ENCODE measurements around the gene CLCN5.

The CLCN5 gene

DNA sequence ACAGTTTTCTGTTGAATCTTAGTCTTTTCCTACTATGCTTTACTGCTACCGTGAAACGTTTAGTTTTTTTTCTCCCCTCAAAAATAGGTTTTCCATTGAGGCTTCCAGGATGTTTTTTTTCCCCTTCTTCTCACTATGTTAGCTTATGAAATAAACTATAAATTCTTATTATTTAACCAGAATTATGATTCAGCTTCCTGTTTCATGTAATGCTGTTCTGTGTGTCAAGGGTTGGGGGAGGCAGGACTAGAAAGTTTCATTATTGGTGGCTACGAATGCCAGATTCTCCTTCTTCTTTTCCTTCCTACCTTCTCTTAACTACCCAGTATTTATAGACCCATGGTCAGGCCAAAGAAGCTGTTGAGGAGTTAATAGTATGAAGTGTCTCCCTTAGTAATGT is 11.8 kb downstream of the CLCN5 start:
- no peak for DNase-seq (ENCODE audit: low spot score)

DNA sequence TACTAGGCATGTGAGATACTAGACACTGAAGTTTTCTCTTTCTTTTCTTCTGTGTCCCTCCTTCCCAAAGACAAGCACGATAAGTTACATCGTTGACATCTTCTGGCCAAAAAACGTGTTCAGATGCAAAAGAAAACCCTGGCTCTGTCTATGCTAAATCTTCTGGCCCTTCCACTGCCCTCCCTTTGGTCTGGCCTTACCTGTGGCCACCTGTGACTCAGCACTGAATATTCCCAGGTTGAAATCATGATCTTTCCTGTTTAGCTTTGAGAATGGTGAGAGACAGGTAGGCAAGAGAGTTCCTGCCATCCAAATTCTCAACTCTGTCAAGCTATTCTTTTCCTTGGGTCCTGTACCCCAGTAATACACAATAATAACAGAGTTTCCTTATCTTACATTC is 12.3 kb downstream of the CLCN5 start:
- no peak for DNase-seq (ENCODE audit: low spot score)

DNA sequence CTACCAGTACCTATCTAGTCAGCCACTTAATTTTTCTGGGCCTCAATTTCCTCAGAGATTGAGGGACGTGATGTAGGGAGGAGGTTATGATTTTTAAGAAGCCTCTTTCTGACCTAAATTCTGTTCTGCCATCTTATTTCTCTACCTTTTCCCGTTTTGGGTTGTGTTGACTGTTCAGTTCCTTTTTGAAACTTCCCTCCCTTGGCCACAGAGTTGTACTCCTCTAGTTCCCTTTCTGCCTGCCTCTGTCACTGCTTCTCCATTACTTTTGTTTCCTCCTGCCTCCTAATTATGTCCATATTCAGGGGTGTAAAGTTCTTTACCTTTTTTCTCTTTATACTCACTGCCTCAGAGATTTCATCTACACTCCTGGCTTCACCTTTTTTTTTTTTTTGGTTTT is 25.4 kb downstream of the CLCN5 start:
- peak; percentile 14 for DNase-seq (ENCODE audit: low spot score)

DNA sequence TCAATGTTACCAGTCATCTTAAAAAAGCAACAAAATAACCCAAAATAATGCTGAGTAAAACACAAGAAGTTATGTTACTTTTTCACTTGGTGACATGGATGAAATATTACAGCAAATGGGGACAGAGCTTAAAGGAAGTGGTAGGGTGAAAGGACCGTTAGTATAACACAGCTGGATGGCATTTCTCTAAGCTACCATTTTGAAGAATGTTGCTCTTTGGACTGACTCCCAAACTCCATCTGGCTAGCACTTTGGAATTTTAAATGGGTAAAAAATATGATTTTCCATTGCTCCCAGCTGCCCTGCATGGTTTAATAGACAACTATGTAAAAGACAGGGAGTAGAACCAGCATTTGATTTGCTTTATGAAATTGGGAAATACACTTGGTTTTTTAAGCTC is 27.6 kb downstream of the CLCN5 start:
- no peak for DNase-seq (ENCODE audit: low spot score)

DNA sequence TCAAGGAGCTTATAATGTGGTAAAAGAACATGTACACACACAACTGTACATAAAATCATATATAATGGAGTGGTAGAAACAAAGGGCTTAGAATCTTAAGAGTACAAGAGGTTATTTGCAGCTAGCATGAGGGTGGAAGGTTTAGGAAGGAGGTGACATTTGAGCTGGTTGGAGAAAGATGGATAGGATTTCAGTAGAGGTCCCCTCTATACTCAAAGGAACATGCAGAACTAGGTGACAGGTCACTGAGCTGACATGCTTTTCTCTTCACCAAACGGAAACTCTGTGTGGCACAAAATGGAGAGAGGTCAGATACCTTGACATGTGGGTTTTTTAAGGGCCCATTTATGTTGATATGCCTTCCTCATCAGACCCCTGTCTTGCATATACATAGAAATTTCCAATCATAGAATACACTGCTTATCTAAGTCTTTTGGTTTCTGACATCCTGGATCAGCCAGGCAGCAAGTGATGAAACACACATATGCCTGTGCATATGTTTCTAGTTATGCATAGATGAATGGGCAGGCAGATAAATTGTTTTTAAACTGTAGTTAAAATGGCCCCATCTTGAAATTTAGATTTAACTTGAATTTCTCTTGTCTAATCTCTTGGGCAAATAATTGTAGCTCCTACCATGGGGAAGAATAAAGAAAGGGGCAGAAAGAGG is 29.3 kb downstream of the CLCN5 start:
- DNase-seq (ENCODE audit: low spot score) = no peak

DNA sequence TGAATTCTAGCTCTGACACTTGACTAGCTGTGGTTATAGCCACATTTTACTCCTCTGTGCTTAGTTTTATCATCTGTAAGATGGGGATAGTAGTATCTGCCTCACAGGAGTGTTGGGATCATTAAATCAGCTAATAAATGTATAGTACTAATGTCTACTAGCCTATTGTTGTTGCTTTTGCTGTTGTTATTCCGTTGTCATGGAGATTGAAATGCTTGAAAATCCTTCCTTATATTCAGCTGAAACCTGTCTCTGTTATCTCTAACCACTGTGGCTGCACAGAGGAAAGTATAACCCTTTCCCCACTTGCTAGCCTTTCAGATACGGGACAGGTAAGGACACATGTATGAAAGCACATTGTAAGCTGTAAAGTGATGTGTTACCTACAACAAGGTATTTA is 33.9 kb downstream of the CLCN5 start:
- DNase-seq (ENCODE audit: low spot score) = no peak

DNA sequence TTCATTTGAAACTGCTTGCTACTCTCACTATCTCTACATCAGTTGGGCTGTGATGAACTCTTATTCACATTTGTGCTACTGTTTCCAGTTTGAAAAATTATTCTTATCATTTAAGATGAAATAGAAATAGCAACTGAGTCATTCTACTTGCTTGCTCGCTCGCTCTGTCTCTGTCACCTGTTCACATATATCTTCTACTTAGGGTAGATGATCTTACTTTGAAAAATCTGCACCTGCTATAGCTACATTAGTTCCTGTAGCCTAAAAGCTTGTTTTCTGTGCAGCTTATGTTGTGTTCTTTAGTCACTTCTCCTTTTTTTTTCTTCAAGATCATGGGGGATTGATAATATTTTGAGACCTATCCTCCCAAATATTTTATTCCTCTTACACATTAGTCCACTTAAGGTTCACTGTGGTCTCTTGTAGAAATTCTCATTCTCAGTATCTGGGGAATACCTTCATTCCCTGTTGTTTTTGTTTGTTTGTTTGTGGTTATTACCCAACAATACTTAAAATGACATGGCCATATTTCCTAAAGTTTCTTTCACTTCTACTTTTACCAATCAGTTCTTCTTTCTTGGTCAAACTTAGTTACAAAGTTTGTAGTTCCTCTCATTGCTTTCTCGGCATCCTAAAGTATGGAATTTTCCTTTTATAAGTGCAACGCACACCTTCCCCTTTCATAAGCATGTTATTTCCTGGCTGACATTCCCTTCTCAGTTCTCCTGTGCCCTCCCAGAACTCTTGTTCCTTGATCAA is 36.5 kb downstream of the CLCN5 start:
- DNase-seq (ENCODE audit: low spot score) = peak; percentile 4

DNA sequence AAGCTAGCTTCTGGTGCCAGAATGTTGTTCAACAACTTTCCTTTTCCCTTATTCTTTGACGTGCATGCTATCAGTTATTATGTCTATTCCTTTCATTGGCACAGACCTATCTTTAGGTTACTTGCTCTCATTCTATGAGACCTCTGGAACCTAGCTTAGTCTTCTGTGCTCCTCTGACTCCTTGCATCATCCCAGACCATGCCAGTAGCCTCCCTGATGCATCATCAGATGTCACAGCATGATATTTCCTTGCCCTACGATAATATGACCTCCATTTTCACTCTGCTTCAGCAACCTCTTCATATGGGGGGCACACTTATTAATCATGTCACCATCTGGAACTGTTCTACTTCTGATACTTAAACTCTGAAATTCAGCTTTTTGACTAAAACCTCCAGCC is 37.2 kb downstream of the CLCN5 start:
- no peak for DNase-seq (ENCODE audit: low spot score)

DNA sequence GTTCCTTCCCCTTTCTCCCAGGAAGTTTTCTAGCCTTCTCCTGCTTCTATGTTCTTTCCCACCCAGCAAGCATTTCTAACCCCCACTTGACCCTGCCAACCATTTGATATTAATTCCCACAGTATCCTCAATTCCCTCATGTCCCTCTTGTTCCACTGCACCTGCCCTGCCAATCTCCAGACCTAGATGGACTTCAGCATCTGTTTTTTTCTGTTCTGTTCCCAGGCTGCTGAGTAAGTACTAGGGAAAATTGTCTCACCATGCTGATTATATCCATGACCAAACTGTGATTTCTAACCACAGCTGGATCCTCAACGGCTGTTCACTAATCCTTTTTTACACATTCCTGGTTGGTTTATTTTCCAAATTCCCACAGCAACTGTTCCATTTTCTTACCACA is 37.7 kb downstream of the CLCN5 start:
- DNase-seq (ENCODE audit: low spot score) = no peak

DNA sequence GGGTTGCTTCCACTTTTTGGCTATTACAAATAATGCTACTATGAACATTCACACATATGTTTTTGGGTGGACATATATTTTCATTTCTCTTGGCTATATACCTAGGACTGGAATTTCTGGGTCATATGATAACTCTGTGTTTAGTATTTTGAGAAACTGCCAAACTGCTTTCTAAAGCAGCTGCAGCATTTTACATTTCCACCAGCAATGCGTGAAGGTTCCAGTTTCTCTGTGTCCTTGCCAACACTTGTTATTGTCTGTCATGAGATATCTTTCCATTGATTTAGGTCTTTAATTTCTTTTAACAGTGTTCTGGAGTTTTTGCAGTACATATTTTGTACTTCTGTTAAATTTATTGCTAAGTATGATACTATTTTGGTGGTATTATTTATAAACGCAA is 48.3 kb downstream of the CLCN5 start:
- no peak for DNase-seq (ENCODE audit: low spot score)

DNA sequence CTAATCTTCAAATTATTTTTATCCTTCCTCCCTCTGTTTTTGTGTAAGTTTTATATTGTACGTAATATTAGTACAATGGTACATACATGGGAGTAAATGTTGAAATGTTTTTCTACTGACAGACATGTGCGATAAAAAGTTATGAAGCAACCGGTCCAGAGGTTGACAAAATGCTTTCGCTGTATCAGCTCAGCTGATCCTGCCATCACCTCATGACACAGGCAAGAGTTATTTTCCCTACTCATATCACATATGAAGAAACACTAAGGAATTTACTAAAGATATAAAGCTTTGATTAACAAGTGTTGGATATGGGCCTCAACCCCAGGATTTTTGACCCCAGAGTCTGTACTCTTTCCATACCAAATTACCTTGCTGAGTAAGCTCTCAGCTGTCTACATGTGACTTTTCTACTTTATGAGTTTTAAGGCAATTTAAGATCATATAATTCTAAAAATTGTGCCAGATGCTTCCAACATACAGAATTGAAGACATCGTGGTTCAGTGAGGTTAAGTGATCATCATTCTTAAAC is 50.0 kb downstream of the CLCN5 start:
- no peak for DNase-seq (ENCODE audit: low spot score)

DNA sequence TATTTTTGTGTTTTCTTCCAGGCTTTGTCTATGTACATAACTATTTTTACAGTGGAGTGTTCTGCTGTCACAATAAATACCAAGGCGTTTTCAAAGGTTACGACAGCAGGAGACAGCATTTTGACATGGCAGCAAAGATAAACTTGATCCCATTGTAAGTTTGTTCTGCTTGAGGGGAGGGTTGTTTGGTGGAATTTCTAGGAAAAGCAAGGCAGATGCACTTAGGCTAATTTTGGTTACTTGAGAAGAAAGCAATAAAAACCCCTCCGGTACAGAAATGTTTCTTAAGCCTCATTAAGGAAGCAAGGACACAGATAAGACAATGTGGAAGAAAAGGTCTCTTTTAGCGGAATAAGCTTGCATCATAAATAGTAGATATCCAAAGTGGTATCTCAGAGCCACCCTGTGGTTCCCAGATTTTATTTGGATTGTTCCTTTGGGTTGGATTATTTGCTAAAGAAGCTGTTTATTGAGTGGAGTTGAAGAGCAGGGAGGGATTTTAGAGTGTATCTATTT is 54.3 kb downstream of the CLCN5 start:
- DNase-seq (ENCODE audit: low spot score) = no peak

DNA sequence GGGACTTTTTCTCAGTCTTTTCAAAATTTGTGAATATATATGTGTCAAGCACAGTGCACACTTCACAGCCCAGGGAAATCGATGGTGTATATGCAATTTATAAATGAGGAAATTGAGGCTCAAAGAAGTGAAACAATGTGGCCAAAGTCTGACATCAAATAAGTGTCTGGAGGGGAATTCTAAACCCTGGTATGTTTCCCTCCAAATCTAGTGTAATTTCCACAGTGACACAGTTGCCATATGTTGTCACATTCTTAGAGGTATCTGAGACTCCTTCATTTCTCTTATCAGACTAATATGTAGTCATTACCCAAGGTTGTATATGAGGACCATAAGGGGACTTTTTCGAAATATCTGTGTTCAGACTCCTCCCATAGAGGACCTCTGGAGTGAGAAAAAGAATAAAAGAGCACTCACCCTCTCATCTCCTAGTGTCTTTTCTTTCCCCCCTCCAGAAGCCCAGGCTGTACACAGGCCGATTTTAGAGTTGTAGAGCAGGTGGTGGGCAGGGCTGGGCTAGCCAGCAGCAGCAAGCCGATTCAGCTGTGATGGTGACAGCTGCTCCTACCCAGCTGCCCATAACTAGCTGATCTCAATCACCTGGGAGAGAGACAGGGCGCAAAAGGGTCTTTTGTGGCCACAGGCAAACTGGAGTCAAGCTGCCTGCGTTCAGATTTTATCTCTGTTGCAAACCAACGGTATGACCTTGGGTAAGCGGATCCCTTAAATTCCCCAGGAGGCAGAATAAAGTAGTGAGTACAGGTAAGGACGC is 55.1 kb downstream of the CLCN5 start:
- peak; percentile 2 for DNase-seq (ENCODE audit: low spot score)

DNA sequence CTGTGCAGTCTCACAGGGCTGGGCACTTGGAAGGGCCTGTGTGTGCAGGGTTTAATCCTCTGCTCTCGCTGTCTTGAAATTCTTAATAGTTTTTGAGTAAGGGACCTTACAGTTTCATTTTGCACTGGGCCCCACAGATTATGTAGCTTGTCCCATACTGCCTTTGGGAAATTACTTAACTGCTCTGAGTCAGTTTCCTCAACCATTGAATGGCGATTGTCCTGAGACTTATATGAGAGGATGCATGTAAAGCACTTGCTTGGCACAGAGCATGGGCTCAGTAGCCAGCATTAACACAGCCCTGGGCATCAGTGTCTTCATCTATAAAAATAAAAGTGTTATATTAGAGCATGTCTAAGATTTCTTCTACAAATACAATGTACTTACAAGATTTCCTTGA is 55.8 kb downstream of the CLCN5 start:
- DNase-seq (ENCODE audit: low spot score) = no peak

DNA sequence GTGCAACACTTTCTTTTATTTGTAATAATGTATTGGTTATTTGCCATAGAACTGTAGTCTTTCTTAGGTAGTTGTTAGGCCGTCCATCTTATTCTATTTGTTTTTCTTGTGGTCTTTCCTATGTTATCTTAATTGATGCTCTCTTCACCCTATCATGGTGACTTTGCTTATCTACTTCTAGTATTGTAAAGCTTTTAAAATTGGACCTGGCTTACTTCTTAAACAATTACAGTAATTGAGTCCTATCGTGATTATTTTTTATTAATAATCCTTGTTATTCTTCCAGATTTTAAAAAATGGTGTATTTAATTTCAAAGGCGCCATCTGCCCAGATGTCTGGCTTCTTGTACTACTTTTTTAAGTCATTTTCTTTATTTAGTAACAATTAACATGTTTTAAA is 63.7 kb downstream of the CLCN5 start:
- DNase-seq (ENCODE audit: low spot score) = no peak

DNA sequence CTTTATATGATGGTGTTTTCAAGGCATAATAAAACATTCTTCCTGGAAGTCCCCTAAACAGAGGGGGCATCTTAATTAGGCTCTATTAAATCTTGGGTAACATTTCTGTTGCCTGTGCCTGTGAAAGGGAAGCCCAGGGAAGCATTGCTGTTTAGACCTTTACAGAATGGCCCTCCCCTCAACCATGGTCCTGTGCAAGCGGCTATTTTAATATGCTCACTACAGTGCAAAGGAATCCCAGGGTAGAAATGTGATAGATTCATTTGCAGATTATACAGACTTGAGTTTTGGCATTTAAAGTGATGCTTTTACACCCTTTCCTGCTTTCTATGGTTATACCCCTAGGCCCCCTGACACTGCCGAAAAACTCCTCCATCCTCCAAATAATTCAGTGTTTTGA is 65.3 kb downstream of the CLCN5 start:
- DNase-seq (ENCODE audit: low spot score) = no peak

DNA sequence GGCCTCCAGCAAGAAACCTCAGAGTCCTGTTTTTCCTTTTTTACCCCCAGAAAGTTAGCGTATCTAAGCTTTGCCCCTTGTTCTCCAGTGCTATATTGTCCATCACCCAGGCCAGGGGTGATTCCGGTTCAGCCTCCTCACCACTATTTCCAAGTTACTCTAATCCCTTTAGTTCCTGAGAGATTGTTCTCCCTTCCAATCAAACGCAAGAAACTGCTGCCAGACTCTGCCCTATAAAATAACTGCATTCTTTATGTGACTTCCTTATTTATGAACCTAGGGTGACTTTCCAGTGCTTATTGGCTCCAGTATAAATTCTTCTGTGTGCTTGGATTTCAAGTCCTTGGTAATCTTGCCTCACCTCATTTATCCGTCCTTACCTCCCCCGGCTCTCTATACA is 65.7 kb downstream of the CLCN5 start:
- DNase-seq (ENCODE audit: low spot score) = no peak

DNA sequence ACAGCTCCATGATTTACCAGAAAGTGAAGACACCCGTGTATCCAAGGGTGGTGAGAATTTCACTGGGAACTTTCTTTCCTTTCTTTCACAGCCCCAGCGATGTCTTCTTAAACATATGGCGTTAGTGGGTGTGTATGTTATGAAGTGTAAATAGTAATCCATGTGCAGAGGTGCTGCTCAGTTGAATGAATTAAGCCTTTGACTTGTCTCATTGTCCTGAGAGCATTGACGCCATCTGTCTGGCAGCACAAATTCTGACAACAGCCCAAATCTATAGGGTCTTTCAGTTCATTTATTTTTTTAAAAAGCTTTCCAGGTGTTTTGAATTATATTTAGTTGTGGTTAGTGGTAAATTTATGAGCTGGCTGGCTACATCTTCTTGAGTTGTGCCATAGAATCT is 69.4 kb downstream of the CLCN5 start:
- DNase-seq (ENCODE audit: low spot score) = no peak

DNA sequence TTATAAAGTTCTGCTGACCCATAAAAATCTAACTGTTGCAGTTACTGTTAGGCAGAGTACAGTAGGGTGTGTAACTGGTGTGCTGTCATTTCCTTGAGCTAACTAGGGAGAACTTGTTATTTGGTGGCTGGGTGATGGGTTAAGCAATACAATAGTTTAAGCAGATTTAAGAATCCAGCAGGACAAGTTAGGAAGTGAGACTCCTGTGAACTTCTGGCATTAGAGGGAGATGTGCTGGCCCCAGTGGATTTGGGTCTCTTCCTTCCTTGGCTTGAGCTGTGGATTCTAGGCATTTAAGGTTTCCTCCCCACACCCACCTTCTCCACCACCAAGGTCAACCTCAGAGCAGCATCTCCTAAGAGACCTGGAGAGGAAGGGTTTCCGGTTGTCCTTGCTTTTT is 70.5 kb downstream of the CLCN5 start:
- DNase-seq (ENCODE audit: low spot score) = no peak

DNA sequence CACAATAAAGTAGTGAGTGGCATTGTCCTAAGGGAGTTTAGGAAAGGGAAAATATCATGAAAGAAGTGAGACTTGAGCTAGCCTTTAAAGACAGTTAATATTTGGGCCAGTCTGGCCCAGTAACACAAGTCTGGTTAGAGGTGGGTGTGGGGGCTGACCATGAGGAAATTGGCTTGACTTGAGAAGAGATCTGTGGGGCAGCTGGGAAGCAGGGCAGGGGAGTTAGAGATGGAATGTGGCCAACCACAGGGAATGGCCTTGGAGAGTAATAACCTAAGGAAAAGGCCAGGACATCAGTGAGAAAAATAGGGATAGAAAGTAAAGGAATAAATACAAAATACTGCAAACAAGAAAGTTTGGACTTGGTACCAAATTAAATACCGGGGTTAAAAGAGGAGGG is 71.3 kb downstream of the CLCN5 start:
- no peak for DNase-seq (ENCODE audit: low spot score)

DNA sequence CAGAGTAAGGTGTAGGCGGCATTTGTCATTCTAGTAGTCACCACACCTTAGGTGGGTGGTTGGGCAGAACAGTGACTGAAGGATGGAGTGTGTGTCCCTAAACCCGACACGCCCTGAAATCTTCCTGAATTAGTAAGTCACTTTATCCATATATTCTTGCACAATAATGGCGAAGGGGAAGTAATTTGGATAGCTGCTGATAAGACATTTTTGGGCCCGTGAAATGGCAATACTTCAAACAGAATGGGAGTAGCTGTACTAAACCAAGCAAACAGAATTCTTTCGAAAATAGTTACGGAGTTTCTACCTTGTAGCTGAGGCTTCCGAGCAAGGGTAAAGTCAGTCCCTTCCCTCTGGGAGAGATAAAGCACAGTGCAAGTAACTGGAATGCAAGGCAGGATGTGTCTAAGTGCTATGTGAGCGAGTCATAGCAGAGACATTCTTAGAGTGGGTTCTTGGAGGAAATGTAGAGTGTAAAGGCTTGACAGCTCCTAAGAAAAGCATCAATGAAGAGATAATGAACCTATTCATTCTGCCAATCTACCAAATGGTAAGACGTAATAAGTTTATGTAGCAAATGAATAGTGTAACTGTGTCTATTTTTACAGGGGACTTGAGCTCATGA is 72.8 kb downstream of the CLCN5 start:
- no peak for DNase-seq (ENCODE audit: low spot score)

DNA sequence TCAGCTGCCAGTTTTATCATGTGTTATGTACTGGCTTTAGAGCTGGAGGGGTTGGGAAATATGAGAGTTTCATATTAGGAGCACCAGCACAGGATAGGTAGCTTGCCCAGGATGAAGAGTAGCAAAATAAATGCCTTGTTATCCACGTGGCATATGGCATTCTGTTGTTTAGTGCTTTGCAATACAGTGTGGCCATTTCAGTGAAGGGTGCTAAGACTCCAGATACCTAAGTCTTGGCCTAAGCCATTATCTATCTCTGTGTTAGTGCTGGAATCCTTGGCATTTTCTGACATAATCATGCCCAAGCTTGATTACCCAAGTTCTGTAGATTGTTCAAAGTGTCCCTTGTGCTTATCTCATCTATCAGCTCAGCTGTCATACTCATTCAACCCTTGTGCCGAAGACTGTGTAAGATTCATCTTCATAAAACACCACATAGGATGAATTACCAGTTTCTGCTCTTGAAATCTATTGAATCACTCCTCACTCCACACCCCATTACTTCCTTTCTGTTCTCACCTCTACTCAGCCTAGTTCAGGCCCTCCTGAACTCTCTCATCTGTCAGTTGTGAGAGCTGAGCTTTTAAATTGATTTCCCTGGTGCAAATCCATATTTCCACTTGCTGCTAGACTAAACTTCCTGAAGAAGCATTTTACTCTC is 73.5 kb downstream of the CLCN5 start:
- DNase-seq (ENCODE audit: low spot score) = no peak
